Tibial nerve (tissue), 3 donors: Measurements from ENCODE around the gene OR51B5.

Experiments used
- POLR2A ChIP-seq, 2 donors: fragments of 450-650 bp; IDR thresholded peaks; one replicate each; pipeline ENCODE4 v1.6.1; 2017; ENCODE audit warnings: antibody characterized with exemption in 2 of 2, mild to moderate bottlenecking in 2 of 2, moderate library complexity in 2 of 2
- TF ChIP-seq, protein P1 (sequence below), 5 experiments: fragments of 200-600 bp in 3 of 5; fragments of 450-650 bp in 2 of 5; sonication (generic) in 3 of 5; IDR thresholded peaks; one replicate each; pipeline ENCODE4 v1.5.1; 2016 to 2019; ENCODE audit warnings: antibody characterized with exemption in 5 of 5, mild to moderate bottlenecking in 3 of 5, moderate library complexity in 2 of 5

DNA sequence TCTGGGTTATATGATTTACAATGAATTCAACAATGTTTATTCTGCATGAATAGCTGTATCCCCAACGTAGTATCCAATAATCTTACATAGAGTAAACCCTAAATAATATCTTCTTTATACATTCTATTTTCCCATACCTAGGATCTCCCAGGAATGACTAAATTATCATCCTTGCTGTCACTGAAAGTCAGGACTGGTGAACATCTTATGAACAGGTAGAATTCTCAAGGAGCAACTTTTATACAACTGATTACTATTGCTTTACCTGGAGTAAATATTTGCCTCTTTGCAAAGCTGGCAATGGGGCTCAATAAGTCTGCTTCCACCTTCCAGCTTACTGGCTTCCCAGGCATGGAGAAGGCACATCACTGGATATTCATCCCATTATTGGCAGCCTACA, 7.9 kb upstream of the OR51B5 start, which contains the start of gene OR51B6:
- TF ChIP-seq, protein P1, sequence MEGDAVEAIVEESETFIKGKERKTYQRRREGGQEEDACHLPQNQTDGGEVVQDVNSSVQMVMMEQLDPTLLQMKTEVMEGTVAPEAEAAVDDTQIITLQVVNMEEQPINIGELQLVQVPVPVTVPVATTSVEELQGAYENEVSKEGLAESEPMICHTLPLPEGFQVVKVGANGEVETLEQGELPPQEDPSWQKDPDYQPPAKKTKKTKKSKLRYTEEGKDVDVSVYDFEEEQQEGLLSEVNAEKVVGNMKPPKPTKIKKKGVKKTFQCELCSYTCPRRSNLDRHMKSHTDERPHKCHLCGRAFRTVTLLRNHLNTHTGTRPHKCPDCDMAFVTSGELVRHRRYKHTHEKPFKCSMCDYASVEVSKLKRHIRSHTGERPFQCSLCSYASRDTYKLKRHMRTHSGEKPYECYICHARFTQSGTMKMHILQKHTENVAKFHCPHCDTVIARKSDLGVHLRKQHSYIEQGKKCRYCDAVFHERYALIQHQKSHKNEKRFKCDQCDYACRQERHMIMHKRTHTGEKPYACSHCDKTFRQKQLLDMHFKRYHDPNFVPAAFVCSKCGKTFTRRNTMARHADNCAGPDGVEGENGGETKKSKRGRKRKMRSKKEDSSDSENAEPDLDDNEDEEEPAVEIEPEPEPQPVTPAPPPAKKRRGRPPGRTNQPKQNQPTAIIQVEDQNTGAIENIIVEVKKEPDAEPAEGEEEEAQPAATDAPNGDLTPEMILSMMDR (IDR thresholded peaks at IDR 0.05): no peak
- no peak for TF ChIP-seq POLR2A (IDR thresholded peaks at IDR 0.05)
